ENCODE results near the gene TYROBP.
"Not testable (repeated sequence)": the region's sequence is repeated elsewhere in the genome, so short reads cannot be mapped to it uniquely, and the experiment has no call there.

TYROBP gene

GRCh38 chr19:35908010-35908441 is at the start of gene TYROBP:
TSS of gene TYROBP (minus strand) at chr19:35908295. CDS start at chr19:35908228, 67 bp downstream.
- no peak for DNase-seq

GRCh38 chr19:35957411-35957810 is 49.3 kb upstream of the TYROBP start:
- not testable (repeated sequence) for DNase-seq

GRCh38 chr19:35955881-35956634 is 48.0 kb upstream of the TYROBP start:
- DNase-seq, result no peak

GRCh38 chr19:35949131-35949530 is 41.0 kb upstream of the TYROBP start:
- no peak for DNase-seq

- DNase-seq, result no peak
Observed at GRCh38 chr19:35946203-35946602, 38.1 kb upstream of the TYROBP start.

DNA sequence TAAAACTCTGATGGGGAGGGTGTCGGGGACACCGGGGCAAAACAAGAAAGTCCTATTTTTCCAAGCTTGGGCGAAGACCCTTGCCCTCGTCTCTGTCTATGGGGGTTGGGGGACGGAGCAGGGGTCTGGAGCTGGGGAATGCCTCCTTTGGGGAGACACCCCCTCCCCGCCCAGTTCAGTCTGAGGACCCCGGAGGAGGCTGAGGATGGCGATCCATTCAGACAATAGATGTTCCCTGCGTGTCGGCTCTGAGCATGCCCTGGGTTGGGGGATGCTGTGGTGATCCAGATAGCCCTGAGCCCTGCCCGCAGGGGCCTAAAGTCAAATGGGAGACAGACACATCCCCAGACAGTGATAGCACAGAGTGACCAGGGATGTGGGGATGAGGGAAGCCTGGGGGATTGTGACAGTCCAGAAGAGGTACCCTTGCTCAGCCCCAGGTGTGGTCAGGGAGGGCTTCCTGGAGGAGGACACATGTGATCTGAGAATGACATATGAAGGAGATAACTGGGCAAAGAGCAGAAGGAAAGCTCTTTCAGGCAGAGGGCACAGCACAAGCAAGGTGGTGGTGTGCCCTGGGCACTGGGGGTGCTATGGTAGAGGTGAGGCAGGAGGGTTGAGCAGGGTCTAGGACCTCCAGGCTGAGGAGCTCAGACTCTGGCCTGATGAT is 37.2 kb upstream of the TYROBP start:
- DNase-seq, result no peak

DNA sequence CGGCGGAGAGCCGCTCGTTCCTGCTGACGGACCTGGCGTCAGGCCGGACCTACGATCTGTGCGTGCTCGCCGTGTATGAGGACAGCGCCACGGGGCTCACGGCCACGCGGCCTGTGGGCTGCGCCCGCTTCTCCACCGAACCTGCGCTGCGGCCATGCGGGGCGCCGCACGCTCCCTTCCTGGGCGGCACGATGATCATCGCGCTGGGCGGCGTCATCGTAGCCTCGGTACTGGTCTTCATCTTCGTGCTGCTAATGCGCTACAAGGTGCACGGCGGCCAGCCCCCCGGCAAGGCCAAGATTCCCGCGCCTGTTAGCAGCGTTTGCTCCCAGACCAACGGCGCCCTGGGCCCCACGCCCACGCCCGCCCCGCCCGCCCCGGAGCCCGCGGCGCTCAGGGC is 36.5 kb upstream of the TYROBP start:
- DNase-seq, result no peak

GRCh38 chr19:35943321-35944301 is 35.5 kb upstream of the TYROBP start:
- no peak for DNase-seq

- DNase-seq, result no peak
Observed at GRCh38 chr19:35942235-35942634, 34.1 kb upstream of the TYROBP start.

GRCh38 chr19:35940839-35941238 is 32.7 kb upstream of the TYROBP start:
- DNase-seq, result no peak

- DNase-seq, result no peak
Observed at GRCh38 chr19:35940078-35940775, 32.1 kb upstream of the TYROBP start.

DNA sequence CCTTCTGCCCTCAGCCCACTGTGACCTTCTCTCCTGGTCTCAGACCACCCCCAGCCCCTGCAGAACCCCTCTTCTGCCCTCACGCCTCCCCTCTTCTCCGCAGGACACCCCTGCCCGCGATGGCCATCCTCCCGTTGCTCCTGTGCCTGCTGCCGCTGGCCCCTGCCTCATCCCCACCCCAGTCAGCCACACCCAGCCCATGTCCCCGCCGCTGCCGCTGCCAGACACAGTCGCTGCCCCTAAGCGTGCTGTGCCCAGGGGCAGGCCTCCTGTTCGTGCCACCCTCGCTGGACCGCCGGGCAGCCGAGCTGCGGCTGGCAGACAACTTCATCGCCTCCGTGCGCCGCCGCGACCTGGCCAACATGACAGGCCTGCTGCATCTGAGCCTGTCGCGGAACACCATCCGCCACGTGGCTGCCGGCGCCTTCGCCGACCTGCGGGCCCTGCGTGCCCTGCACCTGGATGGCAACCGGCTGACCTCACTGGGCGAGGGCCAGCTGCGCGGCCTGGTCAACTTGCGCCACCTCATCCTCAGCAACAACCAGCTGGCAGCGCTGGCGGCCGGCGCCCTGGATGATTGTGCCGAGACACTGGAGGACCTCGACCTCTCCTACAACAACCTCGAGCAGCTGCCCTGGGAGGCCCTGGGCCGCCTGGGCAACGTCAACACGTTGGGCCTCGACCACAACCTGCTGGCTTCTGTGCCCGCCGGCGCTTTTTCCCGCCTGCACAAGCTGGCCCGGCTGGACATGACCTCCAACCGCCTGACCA is 31.4 kb upstream of the TYROBP start:
- no peak for DNase-seq

GRCh38 chr19:35938282-35939224 is 30.5 kb upstream of the TYROBP start:
- DNase-seq, result no peak

GRCh38 chr19:35937345-35938281 is 29.5 kb upstream of the TYROBP start:
- no peak for DNase-seq

DNA sequence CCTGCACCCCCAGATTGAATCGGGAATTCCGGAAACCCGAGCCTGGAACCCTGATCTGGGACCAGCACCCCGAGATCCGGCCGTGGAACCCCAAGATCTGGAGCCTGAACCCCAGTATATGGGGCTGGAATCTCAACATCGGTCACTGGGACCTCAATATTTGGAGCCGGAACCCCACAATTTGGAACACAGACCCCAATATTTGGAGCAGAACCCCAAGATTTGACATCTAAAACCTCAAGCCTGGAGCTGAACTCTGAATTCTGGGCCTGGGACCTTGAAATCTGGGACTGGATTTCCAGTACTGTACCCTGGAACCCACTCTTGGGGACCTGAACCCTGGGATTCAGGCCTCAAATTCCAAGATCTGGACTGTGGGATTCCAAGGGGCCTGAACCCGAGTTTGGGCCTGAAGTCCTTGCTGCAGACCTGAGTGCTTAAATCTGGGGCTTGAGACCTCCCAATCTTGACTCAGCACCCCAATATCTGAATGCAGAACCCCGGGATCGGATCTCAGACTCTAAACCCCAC is 28.7 kb upstream of the TYROBP start:
- DNase-seq, result no peak

- DNase-seq, result peak; percentile 31
Observed at GRCh38 chr19:35935911-35936737, 28.0 kb upstream of the TYROBP start, which contains the start of gene LRFN3. TSS of gene LRFN3 (plus strand) at chr19:35936374. CDS start at chr19:35939426, 3,052 bp downstream.

GRCh38 chr19:35932291-35932936 is 24.3 kb upstream of the TYROBP start:
- DNase-seq, result no peak

GRCh38 chr19:35931874-35932202 is 23.7 kb upstream of the TYROBP start:
- no peak for DNase-seq
